SU-DHL-6 (cell line): ENCODE results near the gene RNF130.

ENCODE experiments used
- EZH2phosphoT487 ChIP-seq: fragments of 200-600 bp; sonication (generic), shearing (Covaris generic); conservative IDR thresholded peaks from 2 replicates; pipeline ENCODE4 v1.6.1; 2018; ENCODE audit warnings: mild to moderate bottlenecking, antibody characterized with exemption, low read length, moderate library complexity, mixed read lengths
- TF ChIP-seq, protein P1 (sequence below): fragments of 200-600 bp; sonication (generic); IDR thresholded peaks from one replicate; pipeline ENCODE4 v1.5.1; 2017; ENCODE audit warnings: antibody characterized with exemption, mild to moderate bottlenecking, low read length, moderate library complexity; ENCODE audit not compliant: insufficient read depth, poor library complexity, severe bottlenecking

DNA sequence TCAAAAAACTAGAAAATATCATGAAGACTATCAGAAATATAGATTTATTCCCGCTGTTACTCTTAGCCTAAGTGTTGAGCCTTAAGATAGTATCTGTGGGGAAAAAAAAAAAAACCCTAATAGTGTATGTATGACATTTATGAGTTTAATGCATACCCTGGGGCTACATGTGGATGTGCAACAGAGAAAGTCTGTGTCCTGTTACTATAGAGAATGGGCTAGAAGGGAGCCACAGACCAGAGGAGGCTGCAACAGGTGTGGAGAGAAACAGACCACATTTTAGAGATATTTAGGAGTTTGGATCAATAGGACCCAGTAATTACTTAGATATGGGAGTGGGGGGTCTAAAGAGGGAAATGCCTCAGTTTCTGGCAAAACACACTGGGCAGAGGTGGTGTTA is 15.4 kb downstream of the RNF130 start:
- TF ChIP-seq, protein P1, sequence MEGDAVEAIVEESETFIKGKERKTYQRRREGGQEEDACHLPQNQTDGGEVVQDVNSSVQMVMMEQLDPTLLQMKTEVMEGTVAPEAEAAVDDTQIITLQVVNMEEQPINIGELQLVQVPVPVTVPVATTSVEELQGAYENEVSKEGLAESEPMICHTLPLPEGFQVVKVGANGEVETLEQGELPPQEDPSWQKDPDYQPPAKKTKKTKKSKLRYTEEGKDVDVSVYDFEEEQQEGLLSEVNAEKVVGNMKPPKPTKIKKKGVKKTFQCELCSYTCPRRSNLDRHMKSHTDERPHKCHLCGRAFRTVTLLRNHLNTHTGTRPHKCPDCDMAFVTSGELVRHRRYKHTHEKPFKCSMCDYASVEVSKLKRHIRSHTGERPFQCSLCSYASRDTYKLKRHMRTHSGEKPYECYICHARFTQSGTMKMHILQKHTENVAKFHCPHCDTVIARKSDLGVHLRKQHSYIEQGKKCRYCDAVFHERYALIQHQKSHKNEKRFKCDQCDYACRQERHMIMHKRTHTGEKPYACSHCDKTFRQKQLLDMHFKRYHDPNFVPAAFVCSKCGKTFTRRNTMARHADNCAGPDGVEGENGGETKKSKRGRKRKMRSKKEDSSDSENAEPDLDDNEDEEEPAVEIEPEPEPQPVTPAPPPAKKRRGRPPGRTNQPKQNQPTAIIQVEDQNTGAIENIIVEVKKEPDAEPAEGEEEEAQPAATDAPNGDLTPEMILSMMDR: no peak
- no peak for TF ChIP-seq EZH2phosphoT487
